Right kidney (tissue), 1 donor: Measurements from ENCODE around the gene PCDHGA5.
"Not testable (repeated sequence)": the region's sequence is repeated elsewhere in the genome, so short reads cannot be mapped to it uniquely, and the experiment has no call there.

Experiments used
- DNase-seq: peaks from one replicate; pipeline ENCODE4 v3.0.0-alpha.2; 2016

Gene PCDHGA5

DNA sequence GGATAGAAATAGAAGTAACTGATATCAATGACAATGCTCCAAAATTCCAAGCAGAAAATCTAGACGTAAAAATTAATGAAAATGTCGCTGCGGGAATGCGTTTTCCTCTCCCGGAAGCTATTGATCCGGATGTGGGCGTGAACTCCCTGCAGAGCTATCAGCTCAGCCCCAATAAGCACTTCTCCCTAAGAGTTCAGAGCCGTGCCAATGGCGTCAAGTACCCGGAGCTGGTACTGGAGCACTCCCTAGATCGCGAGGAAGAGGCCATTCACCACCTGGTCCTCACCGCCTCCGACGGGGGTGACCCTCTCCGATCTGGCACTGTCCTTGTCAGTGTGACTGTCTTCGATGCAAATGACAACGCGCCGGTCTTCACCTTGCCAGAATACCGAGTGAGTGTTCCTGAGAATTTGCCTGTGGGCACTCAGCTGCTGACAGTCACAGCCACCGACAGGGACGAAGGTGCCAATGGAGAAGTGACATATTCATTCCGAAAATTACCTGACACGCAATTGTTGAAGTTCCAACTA lies 49.6 kb downstream of the PCDHGA5 start:
- no peak for DNase-seq

DNA sequence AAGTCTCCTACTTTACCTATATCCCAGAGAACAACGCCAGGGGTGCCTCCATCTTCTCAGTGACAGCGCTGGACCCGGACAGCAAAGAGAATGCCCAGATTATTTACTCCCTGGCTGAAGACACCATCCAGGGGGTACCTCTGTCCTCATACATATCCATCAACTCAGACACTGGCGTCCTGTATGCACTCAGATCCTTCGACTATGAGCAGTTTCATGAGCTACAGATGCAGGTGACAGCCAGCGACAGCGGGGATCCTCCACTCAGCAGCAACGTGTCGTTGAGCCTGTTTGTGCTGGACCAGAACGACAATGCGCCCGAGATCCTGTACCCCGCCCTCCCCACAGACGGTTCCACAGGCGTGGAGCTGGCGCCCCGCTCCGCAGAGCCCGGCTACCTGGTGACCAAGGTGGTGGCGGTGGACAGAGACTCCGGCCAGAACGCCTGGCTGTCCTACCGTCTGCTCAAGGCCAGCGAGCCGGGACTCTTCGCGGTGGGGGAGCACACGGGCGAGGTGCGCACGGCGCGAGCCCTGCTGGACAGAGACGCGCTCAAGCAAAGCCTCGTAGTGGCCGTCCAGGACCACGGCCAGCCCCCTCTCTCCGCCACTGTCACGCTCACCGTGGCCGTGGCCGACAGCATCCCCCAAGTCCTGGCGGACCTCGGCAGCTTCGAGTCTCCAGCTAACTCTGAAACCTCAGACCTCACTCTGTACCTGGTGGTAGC lies 50.7 kb downstream of the PCDHGA5 start:
- DNase-seq: not testable (repeated sequence)

DNA sequence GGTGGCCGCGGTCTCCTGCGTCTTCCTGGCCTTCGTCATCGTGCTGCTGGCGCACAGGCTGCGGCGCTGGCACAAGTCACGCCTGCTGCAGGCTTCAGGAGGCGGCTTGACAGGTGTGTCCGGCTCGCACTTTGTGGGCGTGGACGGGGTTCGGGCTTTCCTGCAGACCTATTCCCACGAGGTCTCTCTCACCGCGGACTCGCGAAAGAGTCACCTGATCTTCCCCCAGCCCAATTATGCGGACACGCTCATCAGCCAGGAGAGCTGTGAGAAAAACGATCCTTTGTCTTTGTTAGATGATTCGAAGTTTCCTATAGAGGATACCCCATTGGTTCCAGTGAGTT lies 51.3 kb downstream of the PCDHGA5 start:
- not testable (repeated sequence) for DNase-seq
